ENCODE measurements around the gene CACHD1.
"Not testable (repeated sequence)": the region's sequence is repeated elsewhere in the genome, so short reads cannot be mapped to it uniquely, and the experiment has no call there.

CACHD1 gene

GRCh38 chr1:64675718-64676345, 205.9 kb downstream of the CACHD1 start:
- DNase-seq: no peak

GRCh38 chr1:64676386-64676785, 206.5 kb downstream of the CACHD1 start:
- DNase-seq: no peak

GRCh38 chr1:64677532-64677931, 207.6 kb downstream of the CACHD1 start:
- no peak for DNase-seq

GRCh38 chr1:64678366-64678765, 208.4 kb downstream of the CACHD1 start:
- no peak for DNase-seq

GRCh38 chr1:64679177-64679576, 209.2 kb downstream of the CACHD1 start:
- no peak for DNase-seq

GRCh38 chr1:64680599-64680998, 210.7 kb downstream of the CACHD1 start:
- no peak for DNase-seq

- no peak for DNase-seq
Measured at GRCh38 chr1:64681043-64681442, 211.1 kb downstream of the CACHD1 start.

- DNase-seq: no peak
Measured at GRCh38 chr1:64683419-64683818, 213.5 kb downstream of the CACHD1 start.

- no peak for DNase-seq
Measured at GRCh38 chr1:64685217-64685616, 215.3 kb downstream of the CACHD1 start.

- DNase-seq: no peak
Measured at GRCh38 chr1:64685765-64686341, 215.9 kb downstream of the CACHD1 start.

- DNase-seq: peak; percentile 5 to 29
Measured at GRCh38 chr1:64686828-64687724, 217.1 kb downstream of the CACHD1 start.

- DNase-seq: no peak
Measured at GRCh38 chr1:64687725-64688327, 217.9 kb downstream of the CACHD1 start.

- no peak for DNase-seq
Measured at GRCh38 chr1:64691626-64692025, 221.7 kb downstream of the CACHD1 start.

- no peak for DNase-seq
Measured at GRCh38 chr1:64692911-64693310, 223.0 kb downstream of the CACHD1 start.

GRCh38 chr1:64693406-64693805, 223.5 kb downstream of the CACHD1 start:
- no peak for DNase-seq

GRCh38 chr1:64696879-64697278, 226.9 kb downstream of the CACHD1 start:
- DNase-seq: no peak

- DNase-seq: no peak
Measured at GRCh38 chr1:64699327-64699726, 229.4 kb downstream of the CACHD1 start.

GRCh38 chr1:64701071-64701470, 231.1 kb downstream of the CACHD1 start:
- DNase-seq: no peak

GRCh38 chr1:64701886-64702285, 232.0 kb downstream of the CACHD1 start:
- DNase-seq: no peak

- not testable (repeated sequence) for DNase-seq
Measured at GRCh38 chr1:64702670-64703069, 232.7 kb downstream of the CACHD1 start.

GRCh38 chr1:64703600-64703999, 233.7 kb downstream of the CACHD1 start:
- DNase-seq: no peak

- DNase-seq: no peak
Measured at GRCh38 chr1:64705591-64705990, 235.7 kb downstream of the CACHD1 start.

- no peak for DNase-seq
Measured at GRCh38 chr1:64711266-64711665, 241.3 kb downstream of the CACHD1 start.

GRCh38 chr1:64712049-64712448, 242.1 kb downstream of the CACHD1 start:
- DNase-seq: no peak
